ENCODE data around the gene HAP1.
"Not testable (repeated sequence)": the region's sequence is repeated elsewhere in the genome, so short reads cannot be mapped to it uniquely, and the experiment has no call there.

Gene HAP1, protein sequence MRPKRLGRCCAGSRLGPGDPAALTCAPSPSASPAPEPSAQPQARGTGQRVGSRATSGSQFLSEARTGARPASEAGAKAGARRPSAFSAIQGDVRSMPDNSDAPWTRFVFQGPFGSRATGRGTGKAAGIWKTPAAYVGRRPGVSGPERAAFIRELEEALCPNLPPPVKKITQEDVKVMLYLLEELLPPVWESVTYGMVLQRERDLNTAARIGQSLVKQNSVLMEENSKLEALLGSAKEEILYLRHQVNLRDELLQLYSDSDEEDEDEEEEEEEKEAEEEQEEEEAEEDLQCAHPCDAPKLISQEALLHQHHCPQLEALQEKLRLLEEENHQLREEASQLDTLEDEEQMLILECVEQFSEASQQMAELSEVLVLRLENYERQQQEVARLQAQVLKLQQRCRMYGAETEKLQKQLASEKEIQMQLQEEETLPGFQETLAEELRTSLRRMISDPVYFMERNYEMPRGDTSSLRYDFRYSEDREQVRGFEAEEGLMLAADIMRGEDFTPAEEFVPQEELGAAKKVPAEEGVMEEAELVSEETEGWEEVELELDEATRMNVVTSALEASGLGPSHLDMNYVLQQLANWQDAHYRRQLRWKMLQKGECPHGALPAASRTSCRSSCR
- total RNA-seq: 0.35 to 0.77 (median 0.52) reads per million in 3 donors

DNA sequence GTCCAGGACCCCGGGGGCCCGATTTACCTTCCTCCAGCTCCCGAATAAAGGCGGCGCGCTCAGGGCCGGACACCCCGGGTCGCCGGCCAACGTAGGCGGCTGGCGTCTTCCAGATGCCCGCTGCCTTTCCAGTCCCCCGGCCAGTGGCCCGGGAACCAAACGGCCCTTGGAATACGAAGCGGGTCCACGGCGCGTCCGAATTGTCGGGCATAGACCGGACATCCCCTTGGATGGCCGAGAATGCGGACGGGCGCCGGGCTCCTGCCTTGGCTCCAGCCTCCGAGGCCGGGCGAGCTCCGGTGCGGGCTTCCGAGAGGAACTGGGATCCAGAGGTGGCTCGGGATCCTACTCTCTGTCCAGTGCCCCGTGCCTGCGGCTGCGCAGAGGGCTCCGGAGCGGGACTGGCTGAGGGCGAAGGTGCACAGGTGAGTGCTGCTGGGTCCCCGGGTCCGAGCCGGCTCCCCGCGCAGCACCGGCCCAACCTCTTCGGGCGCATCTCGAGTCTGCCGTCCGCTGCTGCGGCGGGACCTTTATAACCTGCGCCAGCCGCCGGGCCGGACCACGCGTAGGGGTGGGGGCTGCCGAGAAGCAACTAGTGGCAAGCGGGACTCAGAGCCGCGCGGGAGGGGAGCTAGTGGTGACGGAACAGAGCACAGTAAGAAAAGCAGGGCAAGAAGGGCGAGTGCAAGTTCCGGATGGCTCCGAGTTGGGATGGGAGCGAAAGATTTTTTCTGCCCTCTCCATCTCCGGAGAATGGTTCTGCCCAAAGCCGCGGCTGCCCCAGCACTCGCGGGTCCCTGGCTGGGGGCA lies at the start of gene HAP1:
Gene HAP1 (minus strand): TSS at position 505 of the 810 bp plus-strand sequence. CDS start 9 bp downstream, at position 496.
- H3K9me3 ChIP-seq (ENCODE audit: control insufficient read depth, low read length): no peaks in the 10 kb centered on the region
- peaks cover 10% of the 10 kb centered on the region for H3K4me1 ChIP-seq (ENCODE audit: control insufficient read depth, insufficient read depth, low read length, poor library complexity, severe bottlenecking)
- no peaks in the 10 kb centered on the region for H3K36me3 ChIP-seq (ENCODE audit: control insufficient read depth, insufficient read depth, low read length)
- H3K27me3 ChIP-seq (replicated peaks; ENCODE audit: control insufficient read depth, insufficient read depth, low read length, poor library complexity, severe bottlenecking): peaks cover 30% of the 10 kb centered on the region
- H3K27ac ChIP-seq (ENCODE audit: insufficient read depth, low read length, poor library complexity, severe bottlenecking): no peak within 1 kb of the TSS
- DNase-seq: no peak
- peak within 1 kb of the TSS; percentile 37 for H3K4me3 ChIP-seq (ENCODE audit: insufficient read depth, low read depth, low read length, poor library complexity, severe bottlenecking)

DNA sequence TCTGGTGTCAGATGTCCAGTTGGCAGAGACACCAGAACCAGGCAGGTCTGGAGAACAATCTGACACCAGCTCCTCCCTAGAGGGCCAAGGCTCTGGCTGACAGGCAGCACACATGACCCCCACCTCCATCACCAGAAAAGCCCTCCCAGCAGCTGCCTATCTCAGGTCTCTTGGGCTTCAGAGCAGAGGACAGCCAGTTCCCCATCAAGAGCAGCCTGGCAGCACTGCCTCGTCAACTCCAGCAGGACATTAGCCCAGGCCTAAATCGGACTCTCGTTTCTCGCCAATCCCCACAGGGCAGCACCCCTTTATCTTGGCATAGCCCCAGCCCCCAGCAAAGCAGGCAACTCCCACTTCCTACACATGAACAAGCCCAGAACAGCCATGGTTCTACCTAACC lies 47.7 kb upstream of the HAP1 start:
- Histone ChIP-seq H3K27me3 (replicated peaks; ENCODE audit: control insufficient read depth, insufficient read depth, low read length, poor library complexity, severe bottlenecking) (peaks cover 13% of the 10 kb centered on the region), H3K36me3 (ENCODE audit: control insufficient read depth, insufficient read depth, low read length) (no peaks in the 10 kb centered on the region), H3K27ac (ENCODE audit: insufficient read depth, low read length, poor library complexity, severe bottlenecking) (no peak overlapping the region), H3K4me1 (ENCODE audit: control insufficient read depth, insufficient read depth, low read length, poor library complexity, severe bottlenecking) (peaks cover 18% of the 10 kb centered on the region), H3K4me3 (ENCODE audit: insufficient read depth, low read depth, low read length, poor library complexity, severe bottlenecking) (no peak overlapping the region), H3K9me3 (ENCODE audit: control insufficient read depth, low read length) (no peaks in the 10 kb centered on the region)
- no peak for DNase-seq

DNA sequence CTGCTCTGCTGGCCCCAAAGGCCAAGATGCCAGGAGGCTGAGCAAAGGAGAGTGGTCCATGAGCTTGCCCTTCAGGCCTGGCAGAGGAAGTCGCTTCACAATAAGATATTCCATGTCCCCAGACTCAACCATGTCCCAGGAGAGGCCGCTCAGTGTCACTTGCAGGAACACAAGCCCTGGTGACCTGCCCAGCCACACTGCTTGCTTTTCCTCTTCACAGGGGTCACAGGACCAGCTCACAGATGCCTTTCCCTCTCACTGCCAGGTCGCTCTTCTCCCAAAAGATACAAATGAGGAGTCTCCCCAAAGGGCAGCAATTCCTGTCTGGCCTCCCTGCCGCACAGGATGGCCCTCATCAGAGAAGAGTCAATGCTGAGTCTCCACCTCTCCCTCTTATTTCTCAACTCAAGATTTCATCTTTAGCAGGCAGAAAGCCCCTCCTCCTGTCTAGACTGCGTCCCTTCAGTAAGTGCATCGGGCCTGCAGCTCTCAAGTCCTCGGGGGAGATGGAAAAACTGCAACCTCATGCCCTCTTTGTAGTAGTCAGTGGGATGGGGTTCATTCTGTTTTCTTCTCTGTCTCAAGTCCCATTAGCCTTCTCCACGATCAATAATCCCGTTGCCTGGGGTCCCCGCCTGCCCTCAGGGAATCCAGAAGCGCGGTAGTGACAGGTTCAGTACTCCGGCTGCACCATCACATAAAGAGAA lies 47.1 kb upstream of the HAP1 start:
- no peaks in the 10 kb centered on the region for H3K9me3 ChIP-seq (ENCODE audit: control insufficient read depth, low read length)
- H3K36me3 ChIP-seq (ENCODE audit: control insufficient read depth, insufficient read depth, low read length): no peaks in the 10 kb centered on the region
- no peak overlapping the region for H3K4me3 ChIP-seq (ENCODE audit: insufficient read depth, low read depth, low read length, poor library complexity, severe bottlenecking)
- H3K27me3 ChIP-seq (replicated peaks; ENCODE audit: control insufficient read depth, insufficient read depth, low read length, poor library complexity, severe bottlenecking): peaks cover 13% of the 10 kb centered on the region
- no peak overlapping the region for H3K27ac ChIP-seq (ENCODE audit: insufficient read depth, low read length, poor library complexity, severe bottlenecking)
- no peak for DNase-seq
- peaks cover 13% of the 10 kb centered on the region for H3K4me1 ChIP-seq (ENCODE audit: control insufficient read depth, insufficient read depth, low read length, poor library complexity, severe bottlenecking)

DNA sequence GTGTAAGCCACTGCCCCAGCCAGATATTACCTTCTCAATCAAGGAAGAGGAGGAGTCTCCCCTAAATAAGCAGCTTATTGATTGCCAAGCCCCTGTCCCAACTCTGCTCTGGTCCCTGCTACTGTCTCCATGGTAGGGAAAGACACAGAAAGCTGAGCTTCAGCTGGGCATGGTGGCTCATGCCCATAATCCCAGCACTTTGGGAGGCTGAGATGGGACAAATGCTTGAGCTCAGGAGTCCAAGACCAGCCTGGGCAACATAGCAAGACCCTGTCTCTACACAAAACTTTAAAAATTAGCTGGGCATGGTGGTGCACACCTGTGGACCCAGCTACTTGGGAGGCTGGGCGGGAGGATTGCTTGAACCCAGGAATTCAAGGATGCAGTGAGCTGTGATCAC lies 45.5 kb upstream of the HAP1 start:
- H3K27ac ChIP-seq (ENCODE audit: insufficient read depth, low read length, poor library complexity, severe bottlenecking): no peak overlapping the region
- no peaks in the 10 kb centered on the region for H3K36me3 ChIP-seq (ENCODE audit: control insufficient read depth, insufficient read depth, low read length)
- H3K27me3 ChIP-seq (replicated peaks; ENCODE audit: control insufficient read depth, insufficient read depth, low read length, poor library complexity, severe bottlenecking): peaks cover 6% of the 10 kb centered on the region
- no peak overlapping the region for H3K4me3 ChIP-seq (ENCODE audit: insufficient read depth, low read depth, low read length, poor library complexity, severe bottlenecking)
- DNase-seq: no peak
- H3K9me3 ChIP-seq (ENCODE audit: control insufficient read depth, low read length): no peaks in the 10 kb centered on the region
- H3K4me1 ChIP-seq (ENCODE audit: control insufficient read depth, insufficient read depth, low read length, poor library complexity, severe bottlenecking): no peaks in the 10 kb centered on the region

DNA sequence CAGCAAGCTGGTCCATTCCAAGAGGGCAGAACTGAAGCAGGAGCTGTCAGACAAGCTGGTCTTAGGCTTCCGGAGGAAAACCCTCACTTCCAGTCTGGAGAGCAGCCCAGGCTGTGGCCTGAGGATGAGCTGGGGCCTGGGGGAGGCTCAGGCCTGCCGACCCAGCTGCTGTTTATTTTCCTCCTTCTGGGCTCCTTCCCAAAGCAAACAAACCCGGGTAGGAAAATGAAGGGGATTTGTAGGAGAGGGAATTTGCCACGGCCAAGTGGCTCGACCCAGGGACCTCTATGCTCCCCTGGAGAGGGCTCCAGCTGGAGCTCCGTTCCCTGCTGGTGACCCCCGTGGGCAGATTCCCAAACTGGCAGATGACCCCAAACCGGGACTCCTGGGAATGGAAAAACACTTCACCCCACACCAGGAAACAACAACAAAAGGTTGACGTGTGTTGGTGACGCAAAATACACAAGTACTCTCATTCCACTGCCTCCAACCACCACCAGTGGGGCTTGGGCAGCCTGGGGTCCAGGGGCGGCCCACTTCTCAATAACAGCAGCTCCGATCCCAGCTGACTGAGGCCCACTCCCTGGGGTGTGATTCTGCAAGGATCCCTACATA lies 43.2 kb upstream of the HAP1 start:
- H3K27ac ChIP-seq (ENCODE audit: insufficient read depth, low read length, poor library complexity, severe bottlenecking): no peak overlapping the region
- H3K9me3 ChIP-seq (ENCODE audit: control insufficient read depth, low read length): no peaks in the 10 kb centered on the region
- no peaks in the 10 kb centered on the region for H3K4me1 ChIP-seq (ENCODE audit: control insufficient read depth, insufficient read depth, low read length, poor library complexity, severe bottlenecking)
- H3K36me3 ChIP-seq (ENCODE audit: control insufficient read depth, insufficient read depth, low read length): no peaks in the 10 kb centered on the region
- no peaks in the 10 kb centered on the region for H3K27me3 ChIP-seq (replicated peaks; ENCODE audit: control insufficient read depth, insufficient read depth, low read length, poor library complexity, severe bottlenecking)
- no peak for DNase-seq
- H3K4me3 ChIP-seq (ENCODE audit: insufficient read depth, low read depth, low read length, poor library complexity, severe bottlenecking): no peak overlapping the region

DNA sequence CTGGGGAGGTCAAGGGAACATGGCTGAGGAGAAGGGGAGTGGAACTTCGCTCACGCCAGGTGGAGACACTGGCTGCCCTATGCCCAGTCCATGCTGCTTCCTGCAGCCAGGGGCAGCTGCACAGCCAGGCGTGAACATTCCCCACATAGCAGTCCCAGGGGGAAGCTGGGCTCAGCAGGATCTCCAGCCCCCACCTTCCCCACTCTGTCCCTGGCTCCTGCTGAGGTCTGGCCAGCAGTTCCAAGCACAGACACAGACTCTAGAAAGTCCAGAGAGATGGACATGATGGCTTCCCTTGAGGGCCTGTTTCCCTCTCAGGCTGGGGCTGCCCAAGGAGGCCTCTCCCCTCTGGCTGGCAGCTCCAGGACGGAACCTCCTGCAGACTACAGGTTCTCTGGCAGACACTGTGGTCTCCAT lies 42.7 kb upstream of the HAP1 start:
- Histone ChIP-seq H3K27ac (ENCODE audit: insufficient read depth, low read length, poor library complexity, severe bottlenecking) (no peak overlapping the region), H3K4me1 (ENCODE audit: control insufficient read depth, insufficient read depth, low read length, poor library complexity, severe bottlenecking) (no peaks in the 10 kb centered on the region), H3K9me3 (ENCODE audit: control insufficient read depth, low read length) (no peaks in the 10 kb centered on the region), H3K4me3 (ENCODE audit: insufficient read depth, low read depth, low read length, poor library complexity, severe bottlenecking) (no peak overlapping the region), H3K27me3 (replicated peaks; ENCODE audit: control insufficient read depth, insufficient read depth, low read length, poor library complexity, severe bottlenecking) (no peaks in the 10 kb centered on the region), H3K36me3 (ENCODE audit: control insufficient read depth, insufficient read depth, low read length) (no peaks in the 10 kb centered on the region)
- no peak for DNase-seq

DNA sequence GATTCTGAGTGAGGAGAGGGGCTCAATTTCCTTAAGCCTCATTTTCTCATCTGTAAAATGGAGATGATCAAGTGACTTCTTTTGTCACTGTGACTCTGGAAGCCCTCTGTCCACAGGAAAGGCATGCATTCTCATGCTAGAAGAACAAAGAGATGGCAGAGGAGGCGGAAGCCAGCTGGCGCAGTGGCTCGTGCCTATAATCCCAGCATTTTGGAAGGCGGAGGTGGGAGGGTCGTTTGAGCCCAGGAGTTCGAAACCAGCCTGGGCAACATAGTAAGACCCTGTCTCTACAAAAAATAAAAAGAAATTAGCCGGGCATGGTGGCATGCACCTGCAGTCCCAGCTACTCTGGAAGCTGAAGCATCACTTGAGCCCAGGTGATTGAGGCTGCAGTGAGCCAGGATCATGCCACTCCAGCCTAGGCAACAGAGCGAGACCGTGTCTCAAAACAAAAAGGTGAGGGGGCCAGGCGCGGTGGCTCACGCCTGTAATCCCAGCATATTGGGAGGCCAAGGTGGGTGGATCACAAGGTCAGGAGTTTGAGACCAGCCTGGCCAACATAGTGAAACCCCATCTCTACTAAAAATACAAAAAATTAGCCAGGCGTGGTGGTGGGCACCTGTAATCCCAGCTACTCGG lies 41.9 kb upstream of the HAP1 start:
- not testable (repeated sequence) for H3K27me3 ChIP-seq (replicated peaks; ENCODE audit: control insufficient read depth, insufficient read depth, low read length, poor library complexity, severe bottlenecking); H3K9me3 ChIP-seq (ENCODE audit: control insufficient read depth, low read length); H3K4me1 ChIP-seq (ENCODE audit: control insufficient read depth, insufficient read depth, low read length, poor library complexity, severe bottlenecking); H3K27ac ChIP-seq (ENCODE audit: insufficient read depth, low read length, poor library complexity, severe bottlenecking); H3K36me3 ChIP-seq (ENCODE audit: control insufficient read depth, insufficient read depth, low read length); H3K4me3 ChIP-seq (ENCODE audit: insufficient read depth, low read depth, low read length, poor library complexity, severe bottlenecking); DNase-seq

DNA sequence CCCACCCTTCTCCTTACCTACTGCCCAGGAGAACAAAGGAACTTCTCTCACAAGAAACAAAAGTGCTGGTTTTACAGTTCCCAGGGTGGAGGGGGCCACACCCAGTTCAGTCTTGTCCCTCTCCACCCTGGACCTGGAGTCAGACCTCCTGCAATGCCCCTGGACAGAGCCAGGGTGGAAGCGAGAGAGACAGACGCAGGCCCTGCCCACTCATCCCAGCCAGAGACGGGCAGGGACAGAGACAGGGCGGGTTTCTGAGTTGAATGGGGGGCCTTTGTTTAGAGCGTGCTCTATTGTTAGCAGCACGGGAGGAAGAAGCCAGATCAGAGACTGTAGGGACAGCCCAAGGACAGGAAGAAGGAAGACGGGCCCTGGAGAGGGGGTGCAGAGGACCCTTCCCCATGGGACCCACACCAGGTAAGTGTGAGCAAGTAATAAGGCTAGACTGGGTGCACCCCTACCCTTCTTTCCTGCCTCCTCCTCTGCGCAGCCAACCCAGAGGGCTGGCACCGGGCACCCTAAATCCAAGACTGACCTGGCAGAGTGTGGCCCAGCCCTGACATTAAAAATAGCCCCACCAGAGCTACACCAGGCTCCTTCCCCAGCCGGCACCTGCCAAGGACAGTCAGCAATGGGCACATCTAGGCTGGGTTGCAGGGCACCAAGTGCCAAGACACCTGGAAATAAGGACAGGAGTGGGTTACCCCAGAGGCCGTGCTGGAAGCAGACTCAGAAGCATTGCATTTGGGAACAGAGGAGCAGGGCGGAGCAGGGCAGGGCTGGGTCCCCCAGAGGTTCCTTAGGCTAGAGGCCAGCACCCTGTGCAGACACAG lies 41.2 kb upstream of the HAP1 start:
- Histone ChIP-seq H3K4me3 (ENCODE audit: insufficient read depth, low read depth, low read length, poor library complexity, severe bottlenecking) (no peak overlapping the region), H3K4me1 (ENCODE audit: control insufficient read depth, insufficient read depth, low read length, poor library complexity, severe bottlenecking) (no peaks in the 10 kb centered on the region), H3K27me3 (replicated peaks; ENCODE audit: control insufficient read depth, insufficient read depth, low read length, poor library complexity, severe bottlenecking) (no peaks in the 10 kb centered on the region), H3K9me3 (ENCODE audit: control insufficient read depth, low read length) (no peaks in the 10 kb centered on the region), H3K27ac (ENCODE audit: insufficient read depth, low read length, poor library complexity, severe bottlenecking) (no peak overlapping the region), H3K36me3 (ENCODE audit: control insufficient read depth, insufficient read depth, low read length) (no peaks in the 10 kb centered on the region)
- DNase-seq: no peak
